Endodermal cell (in vitro differentiated cells): Measurements from ENCODE around the gene ENOSF1. TPM values are rescaled to one million over a fixed set of nuclear protein-coding genes. Genes with fewer than 3 reads are reported as not detected.
"Not testable (repeated sequence)": the region's sequence is repeated elsewhere in the genome, so short reads cannot be mapped to it uniquely, and the experiment has no call there.

Experiments
- DNase-seq: peaks from one replicate; pipeline ENCODE4 v3.0.0-alpha.2; 2017
- H3K27ac ChIP-seq: 2 replicates; pipeline ENCODE4 v1.5.1; 2013; ENCODE audit warnings: mild to moderate bottlenecking, low read depth, low read length, moderate library complexity
- H3K27me3 ChIP-seq: 2 replicates; pipeline ENCODE4 v1.6.1; 2013; ENCODE audit warnings: mild to moderate bottlenecking, low read length, moderate library complexity; ENCODE audit not compliant: insufficient read depth, control insufficient read depth, poor library complexity, severe bottlenecking
- H3K36me3 ChIP-seq: 2 replicates; pipeline ENCODE4 v1.7.0; 2013; ENCODE audit warnings: mild to moderate bottlenecking, low read length, moderate library complexity; ENCODE audit not compliant: control insufficient read depth, insufficient read depth
- H3K4me1 ChIP-seq: one replicate; pipeline ENCODE4 v1.7.0; 2013; ENCODE audit warnings: low read length; ENCODE audit not compliant: control insufficient read depth, insufficient read depth
- H3K4me3 ChIP-seq: 2 replicates; pipeline ENCODE4 v1.5.1; 2013; ENCODE audit warnings: mild to moderate bottlenecking, low read length, moderate library complexity
- H3K9ac ChIP-seq: 2 replicates; pipeline ENCODE4 v1.6.1; 2013; ENCODE audit warnings: mild to moderate bottlenecking, low read length, moderate library complexity; ENCODE audit not compliant: poor library complexity, severe bottlenecking; ENCODE audit errors: extremely low read depth
- H3K9me3 ChIP-seq: 2 replicates; pipeline ENCODE4 v1.6.1; 2013; ENCODE audit warnings: mild to moderate bottlenecking, low read length, moderate library complexity; ENCODE audit not compliant: control insufficient read depth
- H3K27ac Mint-ChIP-seq: 2 replicates; pipeline ENCODE4 v1.8.0; 2020; ENCODE audit warnings: mixed read lengths
- H3K27me3 Mint-ChIP-seq: 2 replicates; pipeline ENCODE4 v1.8.0; 2021; ENCODE audit warnings: mild to moderate bottlenecking, mixed read lengths; ENCODE audit not compliant: insufficient read depth
- H3K36me3 Mint-ChIP-seq: 2 replicates; pipeline ENCODE4 v1.8.0; 2020; ENCODE audit warnings: low read depth, mixed read lengths
- H3K4me1 Mint-ChIP-seq: 2 replicates; pipeline ENCODE4 v1.8.0; 2020; ENCODE audit warnings: mixed read lengths
- H3K4me3 Mint-ChIP-seq: 2 replicates; pipeline ENCODE4 v1.8.0; 2020; ENCODE audit warnings: mild to moderate bottlenecking, moderate library complexity, mixed read lengths
- H3K9me3 Mint-ChIP-seq: 2 replicates; pipeline ENCODE4 v1.8.0; 2020; ENCODE audit warnings: mild to moderate bottlenecking, mixed read lengths
- WGBS, 2 experiments: methylation state at CpG; one replicate each; pipeline versions ENCODE4 v1.1.5 to v1.1.7; 2013; ENCODE audit warnings: missing lambda C conversion rate in 2 of 2, mixed read lengths in 1 of 2; ENCODE audit not compliant: insufficient coverage in 1 of 2, insufficient read length in 1 of 2; 5-methylcytosine and 5-hydroxymethylcytosine counted together
- total RNA-seq, 2 donors: library from RNA; stranded (reverse); fragmentation: NEBNext Ultra II Directional in 1 of 2; extraction: Animal tissue kit (Norgen Biotek cat#: 25700) in 1 of 2; gene quantifications; 2 replicates in 1 of 2; 3 replicates in 1 of 2; pipeline ENCODE4 v1.2.1, GENCODE V29; 2021
- TF ChIP-seq, protein P1 (sequence below): fragments of 200-600 bp; sonication (generic); conservative IDR thresholded peaks from 2 replicates; pipeline ENCODE4 v1.5.0; 2021; ENCODE audit warnings: antibody characterized with exemption, mild to moderate bottlenecking

Gene ENOSF1
- total RNA-seq, 2 donors from 2014 or later = 85.7 to 89.5 TPM

GRCh38 chr18:683531-683930 lies 28.9 kb downstream of the ENOSF1 start:
- TF ChIP-seq, protein P1, sequence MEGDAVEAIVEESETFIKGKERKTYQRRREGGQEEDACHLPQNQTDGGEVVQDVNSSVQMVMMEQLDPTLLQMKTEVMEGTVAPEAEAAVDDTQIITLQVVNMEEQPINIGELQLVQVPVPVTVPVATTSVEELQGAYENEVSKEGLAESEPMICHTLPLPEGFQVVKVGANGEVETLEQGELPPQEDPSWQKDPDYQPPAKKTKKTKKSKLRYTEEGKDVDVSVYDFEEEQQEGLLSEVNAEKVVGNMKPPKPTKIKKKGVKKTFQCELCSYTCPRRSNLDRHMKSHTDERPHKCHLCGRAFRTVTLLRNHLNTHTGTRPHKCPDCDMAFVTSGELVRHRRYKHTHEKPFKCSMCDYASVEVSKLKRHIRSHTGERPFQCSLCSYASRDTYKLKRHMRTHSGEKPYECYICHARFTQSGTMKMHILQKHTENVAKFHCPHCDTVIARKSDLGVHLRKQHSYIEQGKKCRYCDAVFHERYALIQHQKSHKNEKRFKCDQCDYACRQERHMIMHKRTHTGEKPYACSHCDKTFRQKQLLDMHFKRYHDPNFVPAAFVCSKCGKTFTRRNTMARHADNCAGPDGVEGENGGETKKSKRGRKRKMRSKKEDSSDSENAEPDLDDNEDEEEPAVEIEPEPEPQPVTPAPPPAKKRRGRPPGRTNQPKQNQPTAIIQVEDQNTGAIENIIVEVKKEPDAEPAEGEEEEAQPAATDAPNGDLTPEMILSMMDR = no peak
- Mint-ChIP-seq H3K27ac (no peak overlapping the region), H3K4me3 (no peak overlapping the region), H3K9me3 (no peaks in the 10 kb centered on the region), H3K4me1 (peaks cover 14% of the 10 kb centered on the region), H3K27me3 (no peaks in the 10 kb centered on the region), H3K36me3 (peaks cover 63% of the 10 kb centered on the region)
- Histone ChIP-seq H3K27me3 (no peaks in the 10 kb centered on the region), H3K4me1 (peaks cover 15% of the 10 kb centered on the region), H3K4me3 (no peak overlapping the region), H3K27ac (no peak overlapping the region), H3K36me3 (peaks cover 27% of the 10 kb centered on the region), H3K9ac (no peak overlapping the region), H3K9me3 (no peaks in the 10 kb centered on the region)
- DNase-seq = no peak
- 79 to 85% methylated on average over 5 of the region's 5 CpGs for WGBS, 2 experiments

DNA sequence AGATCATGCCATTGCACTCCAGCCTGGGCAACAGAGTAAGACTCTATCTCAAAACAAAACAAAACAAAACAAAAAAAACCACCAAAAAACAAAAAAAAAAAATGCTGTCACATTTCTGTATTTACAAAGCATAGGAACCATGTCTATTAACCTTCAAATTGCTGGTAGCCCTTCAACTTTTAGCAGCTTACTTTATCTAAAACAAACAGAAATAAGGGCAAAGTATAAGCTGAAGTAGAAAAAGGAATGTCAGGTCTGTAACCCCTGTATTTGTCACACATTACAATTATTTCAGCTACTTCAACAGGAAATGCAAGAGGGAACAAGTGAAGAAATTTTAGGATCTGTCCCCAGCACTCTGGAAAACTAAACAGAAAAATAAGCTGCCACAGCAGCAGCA lies 29.6 kb downstream of the ENOSF1 start:
- H3K4me3 Mint-ChIP-seq = no peak overlapping the region
- no peak overlapping the region for H3K27ac Mint-ChIP-seq
- Histone ChIP-seq H3K27ac (no peak overlapping the region), H3K4me1 (peaks cover 15% of the 10 kb centered on the region), H3K9me3 (no peaks in the 10 kb centered on the region), H3K4me3 (no peak overlapping the region), H3K36me3 (peaks cover 34% of the 10 kb centered on the region), H3K9ac (no peak overlapping the region), H3K27me3 (no peaks in the 10 kb centered on the region)
- H3K4me1 Mint-ChIP-seq = peaks cover 14% of the 10 kb centered on the region
- H3K9me3 Mint-ChIP-seq = no peaks in the 10 kb centered on the region
- DNase-seq = no peak
- peaks cover 65% of the 10 kb centered on the region for H3K36me3 Mint-ChIP-seq
- H3K27me3 Mint-ChIP-seq = no peaks in the 10 kb centered on the region
- TF ChIP-seq, protein P1 = no peak

DNA sequence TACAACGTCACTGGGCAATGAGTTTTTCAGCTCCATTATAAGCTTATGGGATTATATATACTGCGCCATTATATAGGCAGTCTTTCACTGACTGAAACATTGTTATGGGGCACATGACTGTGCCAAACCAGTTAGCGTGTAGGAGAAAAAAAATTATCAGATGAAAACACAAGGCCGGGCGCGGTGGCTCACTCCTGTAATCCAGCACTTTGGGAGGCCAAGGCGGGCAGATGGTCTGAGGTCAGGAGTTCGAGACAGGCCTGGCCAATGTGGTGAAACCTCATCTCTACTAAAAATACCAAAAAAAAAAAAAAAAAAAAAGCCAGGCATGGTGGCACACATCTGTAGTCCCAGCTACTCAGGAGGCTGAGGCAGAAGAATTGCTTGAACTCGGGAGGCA lies 30.0 kb downstream of the ENOSF1 start:
- Mint-ChIP-seq H3K36me3 (peaks cover 64% of the 10 kb centered on the region), H3K4me1 (peaks cover 13% of the 10 kb centered on the region)
- not testable (repeated sequence) for H3K27me3 ChIP-seq, H3K27ac ChIP-seq, H3K4me3 ChIP-seq, H3K9me3 Mint-ChIP-seq, H3K9ac ChIP-seq, H3K4me3 Mint-ChIP-seq, H3K27ac Mint-ChIP-seq, DNase-seq, H3K9me3 ChIP-seq, H3K27me3 Mint-ChIP-seq
- Histone ChIP-seq H3K4me1 (peaks cover 15% of the 10 kb centered on the region), H3K36me3 (peaks cover 36% of the 10 kb centered on the region)
- WGBS, 2 experiments = 96 to 98% methylated on average over 8 to 9 of the region's 9 CpGs

DNA sequence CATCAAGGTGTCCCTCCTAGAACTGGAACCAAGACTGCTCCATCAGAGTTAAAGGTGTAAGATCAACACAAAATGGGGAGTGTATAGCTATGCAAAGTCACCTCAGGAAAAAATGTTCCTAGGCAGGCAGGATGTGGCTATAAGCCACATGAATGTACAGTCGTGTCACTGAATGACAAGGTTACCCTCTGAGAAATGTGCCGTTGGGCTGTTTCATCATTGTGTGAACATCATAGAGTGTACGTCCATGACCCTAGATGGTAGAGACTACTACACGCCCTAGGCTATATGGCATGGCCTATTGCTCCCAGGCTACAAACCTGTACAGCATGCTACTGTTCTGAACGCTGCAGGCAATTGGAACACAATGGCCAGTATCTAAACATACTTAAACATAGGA lies 30.4 kb downstream of the ENOSF1 start:
- Mint-ChIP-seq H3K4me3 (no peak overlapping the region), H3K27ac (no peak overlapping the region), H3K4me1 (peaks cover 9% of the 10 kb centered on the region), H3K9me3 (no peaks in the 10 kb centered on the region), H3K27me3 (no peaks in the 10 kb centered on the region), H3K36me3 (peaks cover 65% of the 10 kb centered on the region)
- no peaks in the 10 kb centered on the region for H3K27me3 ChIP-seq
- no peak overlapping the region for H3K9ac ChIP-seq
- no peak overlapping the region for H3K4me3 ChIP-seq
- 95 to 97% methylated on average over 4 to 5 of the region's 5 CpGs for WGBS, 2 experiments
- DNase-seq = no peak
- no peaks in the 10 kb centered on the region for H3K9me3 ChIP-seq
- H3K36me3 ChIP-seq = peaks cover 37% of the 10 kb centered on the region
- H3K4me1 ChIP-seq = peaks cover 12% of the 10 kb centered on the region
- TF ChIP-seq, protein P1 = no peak
- no peak overlapping the region for H3K27ac ChIP-seq
